Sigmoid colon (tissue), 7 donors: ENCODE data around the gene PSG6. TPM values are rescaled to one million over a fixed set of nuclear protein-coding genes. Genes with fewer than 3 reads are reported as not detected.
"Not testable (repeated sequence)": the region's sequence is repeated elsewhere in the genome, so short reads cannot be mapped to it uniquely, and the experiment has no call there.

Source experiments
- DNase-seq: peaks from one replicate; pipeline ENCODE4 v3.0.0-alpha.2; 2019
- H3K27ac ChIP-seq, 4 donors: fragments of 200-600 bp; sonication (generic); one replicate each; pipeline ENCODE4 v1.5.1; 2016 to 2019; ENCODE audit warnings: mild to moderate bottlenecking in 1 of 4
- H3K27me3 ChIP-seq, 3 donors: fragments of 200-600 bp; sonication (generic); one replicate each; pipeline ENCODE4 v1.5.1; 2019; ENCODE audit warnings: mild to moderate bottlenecking in 1 of 3
- H3K36me3 ChIP-seq, 4 donors: fragments of 200-600 bp; sonication (generic); one replicate each; pipeline ENCODE4 v1.5.1; 2016 to 2019
- H3K4me1 ChIP-seq, 4 donors: fragments of 200-600 bp; sonication (generic); one replicate each; pipeline ENCODE4 v1.5.1; 2017 to 2019
- H3K4me3 ChIP-seq, 4 donors: fragments of 200-600 bp; sonication (generic); one replicate each; pipeline ENCODE4 v1.5.1; 2017 to 2019; ENCODE audit warnings: mild to moderate bottlenecking in 2 of 4, moderate library complexity in 1 of 4
- H3K9me3 ChIP-seq, 4 donors: fragments of 200-600 bp in 3 of 4; sonication (generic) in 3 of 4; one replicate each; pipeline versions ENCODE4 v1.5.1 to v1.6.1; 2013 to 2019
- CTCF ChIP-seq, 4 experiments: fragments of 450-650 bp in 3 of 4; fragments of 200-600 bp in 1 of 4; IDR thresholded peaks; one replicate each; pipeline ENCODE4 v1.5.1; 2016 to 2019; ENCODE audit warnings: antibody characterized with exemption in 4 of 4, mild to moderate bottlenecking in 3 of 4, moderate library complexity in 2 of 4
- EP300 ChIP-seq, 4 donors: sonication (generic); formaldehyde crosslinking; IDR thresholded peaks; one replicate each; pipeline ENCODE4 v1.6.1; 2017; ENCODE audit warnings: antibody characterized with exemption in 4 of 4
- POLR2A ChIP-seq, 2 donors: fragments of 450-650 bp; IDR thresholded peaks; one replicate each; pipeline ENCODE4 v1.6.1; 2016; ENCODE audit warnings: antibody characterized with exemption in 2 of 2, mild to moderate bottlenecking in 2 of 2, moderate library complexity in 2 of 2
- POLR2AphosphoS5 ChIP-seq, 4 donors: sonication (generic); formaldehyde crosslinking; IDR thresholded peaks; one replicate each; pipeline ENCODE4 v1.6.1; 2017; ENCODE audit warnings: antibody characterized with exemption in 4 of 4
- whole genome bisulfite sequencing, 2 donors: extraction: QIAGEN DNeasy Blood & Tissue Kit; methylation state at CpG; one replicate each; pipeline ENCODE4 v1.1.7; 2013; 5-methylcytosine and 5-hydroxymethylcytosine counted together
- intact Hi-C: fragments of 100-400 bp; cut with DNase I; formaldehyde crosslinking; loops from one replicate; pipeline ENCODE4 v1.15.1; 2023
- polyA plus RNA-seq, 3 donors: library from polyadenylated mRNA; stranded (reverse); fragments of 200-250 nt; gene quantifications; one replicate each; pipeline ENCODE4 v1.2.3, GENCODE V29; 2013
- total RNA-seq, 4 donors: library from RNA; depleted of rRNA; stranded (reverse); fragments of >200 nt; gene quantifications; one replicate each; pipeline ENCODE4 v1.1.0, GENCODE V29; 2016
- donor health status: healthy with polysubstance abuse.
- donor health status: Bipolar disorder and iron deficiency.
- donor health status: healthy.

PSG6 gene
- total and polyA plus RNA-seq, 7 donors: not detected

DNA sequence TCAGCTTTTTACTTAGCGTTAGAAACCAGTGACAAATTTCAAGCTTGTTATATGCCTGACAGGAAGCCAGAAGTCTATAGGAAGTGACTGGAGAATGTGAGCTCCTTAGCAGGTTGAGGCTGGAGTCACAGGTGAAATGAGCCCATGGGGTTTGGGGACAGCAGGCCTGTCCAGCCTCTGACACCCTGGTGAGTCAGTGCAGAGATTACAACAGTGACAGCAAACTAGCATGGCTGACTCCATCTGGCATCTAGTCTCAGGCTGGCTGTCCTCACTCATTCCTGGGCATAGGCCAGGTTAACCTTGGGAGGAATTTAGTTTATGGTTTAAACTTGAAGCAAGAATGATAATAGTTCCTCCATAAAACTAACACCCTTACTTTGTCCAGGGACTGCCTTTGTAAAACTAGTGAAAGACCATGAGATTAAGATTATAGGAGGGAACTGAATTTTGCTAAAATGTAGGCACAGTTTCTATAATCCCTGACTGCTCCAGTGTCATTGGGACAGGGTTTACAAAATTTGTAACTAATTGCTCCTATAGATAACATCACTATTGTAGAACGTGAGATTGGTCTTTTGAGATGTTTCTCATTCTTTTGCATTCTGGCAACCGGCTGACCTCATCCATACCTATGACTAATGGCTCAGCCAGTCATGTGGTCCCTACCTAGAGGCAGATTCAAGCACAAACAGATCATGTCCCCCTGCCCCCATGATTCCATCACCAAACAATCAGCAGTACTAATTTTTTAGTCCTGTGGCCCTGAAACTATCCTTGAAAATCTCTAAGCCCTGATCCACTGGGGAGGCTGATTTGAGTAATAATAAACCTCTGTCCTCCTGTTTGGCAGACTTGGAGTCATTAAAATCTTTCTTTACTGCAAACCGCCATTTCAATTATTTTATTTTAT is 42.5 kb downstream of the PSG6 start:
- 56 to 77% methylated on average over 4 of the region's 4 CpGs for WGBS, 2 donors
- H3K9me3 ChIP-seq, H3K4me3 ChIP-seq, intact Hi-C loops, H3K27me3 ChIP-seq, DNase-seq, H3K36me3 ChIP-seq: not testable (repeated sequence)
- H3K4me1 ChIP-seq: peaks cover 0 to 29% (median 19%) of the 10 kb centered on the region in 4 donors
- peak in 1 of 4 donors; percentile 33 for TF ChIP-seq POLR2AphosphoS5 (IDR thresholded peaks at IDR 0.05)
- peak overlapping the region; percentile 16 to 52 (median 36) for H3K27ac ChIP-seq

GRCh38 chr19:42874136-42874535 is 43.6 kb downstream of the PSG6 start:
- DNase-seq, H3K9me3 ChIP-seq, intact Hi-C loops, H3K36me3 ChIP-seq, H3K4me3 ChIP-seq, H3K27me3 ChIP-seq: not testable (repeated sequence)
- Histone ChIP-seq H3K4me1 (peaks cover 0 to 29% (median 19%) of the 10 kb centered on the region in 4 donors), H3K27ac (peak overlapping the region in 2 of 4 donors; percentile 31 to 52)
- WGBS, 2 donors: 88 to 89% methylated on average over 3 of the region's 3 CpGs

DNA sequence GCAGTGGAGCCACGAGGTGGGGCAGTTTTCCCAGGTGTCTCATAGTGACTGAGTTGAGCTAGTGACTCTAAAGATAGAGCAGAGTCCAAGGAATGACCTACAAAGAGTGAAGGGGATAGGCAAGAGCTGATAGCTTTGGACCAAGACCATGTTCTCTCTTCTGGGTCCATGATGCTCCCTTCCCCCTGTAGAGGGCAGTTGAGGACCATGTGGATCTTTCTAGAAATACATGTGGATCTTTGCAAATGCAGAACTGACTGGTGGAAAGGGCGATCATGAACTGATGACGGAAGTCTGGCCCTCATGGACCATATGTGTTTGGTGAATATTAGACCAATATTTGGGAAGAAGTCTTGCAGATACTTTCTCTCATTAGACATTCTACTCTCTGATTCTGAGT is 45.1 kb downstream of the PSG6 start:
- intact Hi-C loops: no loop called here
- 60 to 62% methylated on average over 3 of the region's 3 CpGs for WGBS, 2 donors

GRCh38 chr19:42857544-42857867 is 60.2 kb downstream of the PSG6 start:
- intact Hi-C loops: no loop called here
- peaks cover 0 to 11% (median 9%) of the 10 kb centered on the region in 4 donors for H3K4me1 ChIP-seq
- no peaks in the 10 kb centered on the region for H3K9me3 ChIP-seq
- H3K36me3 ChIP-seq: no peaks in the 10 kb centered on the region
- WGBS, 2 donors: 69 to 72% methylated on average over 5 of the region's 5 CpGs
- H3K4me3 ChIP-seq: no peak overlapping the region
- H3K27me3 ChIP-seq: no peaks in the 10 kb centered on the region
- peak in 1 of 4 experiments; percentile 0 for TF ChIP-seq CTCF (IDR thresholded peaks at IDR 0.05)
- TF ChIP-seq POLR2A (IDR thresholded peaks at IDR 0.05): no peak
- no peak for DNase-seq
- no peak overlapping the region for H3K27ac ChIP-seq

More for the DNA sequence above, 45.1 kb downstream of the PSG6 start:
- H3K27ac ChIP-seq: no peak overlapping the region
- peaks cover 0 to 29% (median 19%) of the 10 kb centered on the region in 4 donors for H3K4me1 ChIP-seq
- H3K36me3 ChIP-seq: no peaks in the 10 kb centered on the region
- no peak for DNase-seq
- H3K9me3 ChIP-seq: no peaks in the 10 kb centered on the region
- no peak overlapping the region for H3K4me3 ChIP-seq
- TF ChIP-seq POLR2AphosphoS5 (IDR thresholded peaks at IDR 0.05) (no peak), CTCF (IDR thresholded peaks at IDR 0.05) (no peak), EP300 (IDR thresholded peaks at IDR 0.05) (no peak), POLR2A (IDR thresholded peaks at IDR 0.05) (no peak)
- no peaks in the 10 kb centered on the region for H3K27me3 ChIP-seq

DNA sequence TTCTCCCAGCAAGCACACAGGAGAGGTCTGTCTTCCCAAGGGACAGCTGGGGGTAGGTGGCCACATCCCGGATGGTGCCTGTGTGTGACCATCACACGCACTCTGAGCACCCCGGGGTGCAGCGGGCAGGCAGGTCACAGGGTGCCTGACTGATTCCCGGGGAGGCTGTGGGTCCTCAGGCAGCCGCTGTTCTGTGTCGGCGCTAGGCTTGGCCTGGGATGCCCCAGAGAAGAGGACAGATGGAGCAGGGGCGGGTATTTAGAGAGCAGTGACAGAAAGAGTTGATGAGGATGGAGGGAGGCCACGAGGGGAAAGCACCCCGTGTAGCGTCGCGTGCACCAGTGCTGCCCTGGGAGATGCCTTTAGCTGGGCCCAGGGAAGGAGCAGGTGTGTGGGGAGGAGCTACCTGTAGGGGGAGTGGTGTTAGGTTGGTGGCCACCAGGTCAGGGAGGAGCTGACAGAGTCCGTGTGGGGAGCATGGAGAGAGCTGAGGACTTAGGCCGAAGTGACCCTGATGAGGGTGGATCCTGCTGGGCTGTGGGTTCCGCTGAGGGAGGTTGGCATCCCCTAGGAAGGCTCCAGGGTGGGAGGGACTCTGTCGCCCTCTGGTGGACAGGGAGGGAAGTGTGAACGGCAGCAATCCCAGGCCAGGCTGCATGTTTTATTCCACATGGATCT is 60.7 kb downstream of the PSG6 start:
- intact Hi-C loops, H3K4me3 ChIP-seq, H3K36me3 ChIP-seq, DNase-seq, H3K9me3 ChIP-seq, H3K27me3 ChIP-seq, H3K27ac ChIP-seq: not testable (repeated sequence)
- TF ChIP-seq CTCF (IDR thresholded peaks at IDR 0.05): peak in 1 of 4 experiments; percentile 59
- peaks cover 0 to 15% (median 13%) of the 10 kb centered on the region in 4 donors for H3K4me1 ChIP-seq
- 77 to 80% methylated on average over 19 of the region's 19 CpGs for WGBS, 2 donors

DNA sequence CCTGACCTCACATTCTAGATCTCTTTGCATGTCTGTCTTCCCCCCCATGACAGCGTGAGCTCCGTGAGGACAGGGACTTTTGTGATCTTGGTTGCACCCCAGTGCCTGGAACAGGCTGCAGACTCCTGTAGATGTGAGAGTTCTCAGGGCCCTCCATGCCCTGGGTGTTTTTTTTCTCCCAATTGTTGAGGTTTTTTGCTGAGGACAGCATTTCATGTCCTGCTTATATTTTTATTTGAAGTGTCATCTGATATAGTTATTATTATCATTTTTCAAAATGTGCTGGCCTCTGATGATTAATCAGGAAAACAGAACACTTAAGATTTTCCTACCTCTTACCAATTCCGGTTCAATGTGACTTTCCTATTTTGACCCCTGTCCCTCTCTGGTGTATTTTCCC is 62.9 kb downstream of the PSG6 start:
- intact Hi-C loops, H3K27me3 ChIP-seq, DNase-seq, H3K27ac ChIP-seq, H3K36me3 ChIP-seq, H3K9me3 ChIP-seq, H3K4me3 ChIP-seq: not testable (repeated sequence)
- H3K4me1 ChIP-seq: peaks cover 0 to 31% (median 25%) of the 10 kb centered on the region in 4 donors
- 86 to 87% methylated on average over 1 of the region's 3 CpGs for WGBS, 2 donors

GRCh38 chr19:42853231-42853630 is 64.5 kb downstream of the PSG6 start:
- H3K4me3 ChIP-seq, H3K9me3 ChIP-seq, H3K36me3 ChIP-seq, intact Hi-C loops, H3K27me3 ChIP-seq, DNase-seq: not testable (repeated sequence)
- peaks cover 0 to 31% (median 25%) of the 10 kb centered on the region in 4 donors for H3K4me1 ChIP-seq
- WGBS, 2 donors: 89 to 94% methylated on average over 1 of the region's 1 CpG
- H3K27ac ChIP-seq: peak overlapping the region in 2 of 4 donors; percentile 17 to 71

DNA sequence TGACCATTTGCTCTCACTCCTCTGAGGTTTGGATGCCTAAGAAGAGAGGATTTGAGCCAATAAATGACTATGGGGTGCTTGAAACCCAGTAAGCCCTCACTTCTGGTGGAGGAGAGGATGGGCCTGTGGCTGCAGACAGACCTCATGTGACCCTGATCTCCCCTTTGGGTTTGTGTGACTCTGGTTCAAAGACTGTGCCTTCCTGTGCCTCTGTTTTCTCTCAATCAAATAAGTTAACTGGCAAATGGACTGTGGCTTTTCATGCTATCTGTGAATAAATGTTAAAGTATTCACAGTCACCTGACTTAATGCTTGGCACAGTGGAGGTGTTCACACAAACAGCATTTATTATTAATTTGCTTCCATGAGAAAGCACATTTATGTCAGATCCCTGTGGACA is 64.9 kb downstream of the PSG6 start:
- intact Hi-C loops, H3K4me3 ChIP-seq, H3K36me3 ChIP-seq, H3K9me3 ChIP-seq, H3K27me3 ChIP-seq, DNase-seq: not testable (repeated sequence)
- H3K27ac ChIP-seq: peak overlapping the region in 2 of 4 donors; percentile 17 to 71
- H3K4me1 ChIP-seq: peaks cover 0 to 31% (median 25%) of the 10 kb centered on the region in 4 donors
